ENCODE measurements around the gene NDUFA6.

The NDUFA6 gene

GRCh38 chr22:42041784-42042183 is 48.8 kb downstream of the NDUFA6 start:
- no peak overlapping the region for H3K27ac ChIP-seq (ENCODE audit: low read depth, low read length)
- peaks cover 13% of the 10 kb centered on the region for H3K9me3 ChIP-seq (ENCODE audit: control insufficient read depth, insufficient read depth, low read length)
- H3K27me3 ChIP-seq (ENCODE audit: control insufficient read depth, low read length), result peaks cover 3% of the 10 kb centered on the region; the same call in 1 of the 2 replicates
- H3K4me1 ChIP-seq (ENCODE audit: control insufficient read depth, low read length), result peaks cover 20% of the 10 kb centered on the region
- H3K36me3 ChIP-seq (ENCODE audit: control insufficient read depth, low read length), result no peaks in the 10 kb centered on the region
- no peaks in the 10 kb centered on the region for H3F3A ChIP-seq (ENCODE audit: control insufficient read depth, insufficient read depth)
- H4K20me1 ChIP-seq (ENCODE audit: control insufficient read depth, insufficient read depth, low read depth, low read length), result no peaks in the 10 kb centered on the region
- no peaks in the 10 kb centered on the region for H3K79me2 ChIP-seq (ENCODE audit: control insufficient read depth, low read length)
- H3K4me3 ChIP-seq (ENCODE audit: low read length), result no peak overlapping the region
- no peak overlapping the region for H3K4me2 ChIP-seq (ENCODE audit: low read length)
- no peaks in the 10 kb centered on the region for H3K9me2 ChIP-seq (replicated peaks; ENCODE audit: control insufficient read depth, low read length)
- TF ChIP-seq CTCF (IDR thresholded peaks at IDR 0.05; ENCODE audit: low read depth, low read length, poor library complexity, severe bottlenecking) (no peak), EZH2phosphoT487 (IDR thresholded peaks at IDR 0.05; ENCODE audit: borderline replicate concordance, low read length) (no peak)

- no peaks in the 10 kb centered on the region for H3F3A ChIP-seq (ENCODE audit: control insufficient read depth, insufficient read depth)
- TF ChIP-seq CTCF (IDR thresholded peaks at IDR 0.05; ENCODE audit: low read depth, low read length, poor library complexity, severe bottlenecking), result no peak
- TF ChIP-seq EZH2phosphoT487 (IDR thresholded peaks at IDR 0.05; ENCODE audit: borderline replicate concordance, low read length), result no peak
These were observed 51.3 kb downstream of the NDUFA6 start for GRCh38 chr22:42039271-42039670.

More at GRCh38 chr22:42039271-42039670, 51.3 kb downstream of the NDUFA6 start:
- Histone ChIP-seq H3K4me3 (ENCODE audit: low read length) (no peak overlapping the region), H3K9me2 (replicated peaks; ENCODE audit: control insufficient read depth, low read length) (no peaks in the 10 kb centered on the region), H3K9me3 (ENCODE audit: control insufficient read depth, insufficient read depth, low read length) (peaks cover 13% of the 10 kb centered on the region), H3K79me2 (ENCODE audit: control insufficient read depth, low read length) (no peaks in the 10 kb centered on the region), H3K27ac (ENCODE audit: low read depth, low read length) (no peak overlapping the region), H3K36me3 (ENCODE audit: control insufficient read depth, low read length) (no peaks in the 10 kb centered on the region), H3K4me2 (ENCODE audit: low read length) (peak overlapping the region; percentile 42), H3K27me3 (ENCODE audit: control insufficient read depth, low read length) (peaks cover 3% of the 10 kb centered on the region; the same call in 1 of the 2 replicates), H4K20me1 (ENCODE audit: control insufficient read depth, insufficient read depth, low read depth, low read length) (no peaks in the 10 kb centered on the region), H3K4me1 (ENCODE audit: control insufficient read depth, low read length) (peaks cover 20% of the 10 kb centered on the region)
